ENCODE measurements around the gene SETBP1.

The SETBP1 gene

DNA sequence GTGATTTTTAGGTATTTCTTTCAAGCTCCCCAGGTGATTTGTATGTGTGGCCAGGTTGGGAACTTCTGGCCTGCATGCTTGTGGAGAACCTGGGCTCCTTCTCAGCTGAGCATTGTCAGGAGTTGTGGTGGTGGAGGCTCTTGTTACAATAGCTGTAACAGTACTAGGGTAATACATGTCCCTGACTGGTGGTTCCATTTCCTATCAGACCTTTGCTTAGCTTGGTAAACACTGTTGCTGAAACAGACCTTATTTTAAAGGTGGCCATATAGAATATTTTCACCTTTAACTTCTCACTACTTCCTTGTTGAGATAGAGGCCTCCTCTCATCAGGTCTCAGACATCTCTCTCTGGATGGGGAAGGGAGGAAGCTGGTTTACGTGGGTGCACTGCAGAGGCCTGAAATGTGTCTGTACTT lies 79.2 kb downstream of the SETBP1 start:
- DNase-seq (ENCODE audit: low read depth in 2 of 2), result no peak

DNA sequence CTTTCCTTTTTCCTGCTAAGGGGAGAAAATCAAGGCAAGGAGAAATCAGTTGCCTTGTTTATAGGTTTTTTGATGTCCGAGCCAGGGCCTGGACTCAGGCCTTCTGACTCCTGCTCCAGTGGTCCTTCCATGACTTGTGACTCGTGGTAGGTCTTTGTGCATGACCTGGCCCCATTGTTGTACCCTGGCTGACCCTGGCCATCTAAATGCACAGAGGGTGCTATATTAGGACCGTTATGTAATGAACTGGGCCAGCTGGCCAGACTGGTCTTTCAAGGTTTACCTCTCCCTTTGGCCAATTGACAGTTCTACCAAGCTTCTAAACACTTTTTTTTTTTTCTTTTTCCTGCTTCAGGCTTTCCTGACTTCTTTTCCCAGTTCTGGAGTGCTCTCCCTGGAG lies 81.1 kb downstream of the SETBP1 start:
- no peak for DNase-seq (ENCODE audit: low read depth in 2 of 2)

DNA sequence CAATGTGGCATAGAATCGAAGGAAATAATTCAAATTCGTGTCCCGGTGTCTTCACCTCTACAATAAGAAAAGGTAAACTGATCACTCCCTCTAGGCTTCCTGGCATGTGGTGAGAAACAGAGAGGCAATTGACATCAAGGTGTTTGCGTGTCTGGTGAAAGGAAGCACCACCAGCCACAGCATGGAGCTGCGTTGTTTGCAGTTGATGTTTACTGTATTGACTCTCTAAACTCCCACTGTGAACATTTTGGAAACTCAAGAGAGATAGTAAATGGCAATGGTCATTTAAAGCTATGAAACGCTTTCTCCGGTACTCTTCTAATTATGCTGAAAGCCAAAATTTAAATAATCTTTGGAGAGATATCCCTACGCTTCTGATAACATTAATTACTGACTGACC lies 82.6 kb downstream of the SETBP1 start:
- no peak for DNase-seq (ENCODE audit: low read depth in 2 of 2)

DNA sequence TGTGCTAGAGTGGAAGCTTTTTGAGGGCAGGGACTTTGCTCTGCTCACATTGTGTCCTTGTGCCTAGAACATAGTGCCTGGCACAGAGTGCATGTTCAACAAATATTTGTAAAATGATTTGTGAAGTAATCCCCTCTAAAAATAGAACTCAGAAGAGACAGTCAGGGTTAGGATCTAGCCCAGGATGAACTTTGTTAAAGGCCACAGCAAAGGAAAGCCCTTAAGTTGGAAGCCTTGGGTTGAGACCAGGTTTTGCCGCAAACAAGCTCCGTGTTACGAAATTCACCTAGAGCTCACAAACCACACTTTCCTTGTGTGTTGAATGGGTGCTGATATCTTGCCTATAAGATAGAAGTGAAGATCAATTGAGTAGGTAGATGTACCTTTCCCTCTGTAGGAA lies 84.2 kb downstream of the SETBP1 start:
- DNase-seq (ENCODE audit: low read depth in 2 of 2), result no peak

DNA sequence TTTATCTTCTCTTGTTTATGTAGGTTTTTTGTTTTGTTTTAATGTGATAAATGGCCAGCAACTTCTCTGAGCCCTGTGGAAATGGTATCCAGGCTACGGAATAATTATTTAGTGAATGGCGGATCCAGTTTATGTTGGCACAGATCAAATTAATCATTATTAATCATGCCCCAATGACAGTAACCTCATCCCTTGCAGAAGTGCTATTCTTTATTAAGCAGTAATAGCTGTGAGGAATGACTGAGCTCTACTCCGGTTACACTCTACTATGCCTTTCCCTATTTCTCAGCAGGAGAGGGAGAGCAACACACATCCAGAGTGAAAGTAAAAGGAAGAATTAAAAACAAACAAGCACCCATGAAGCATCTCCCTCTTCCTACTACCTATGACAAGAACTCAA lies 84.8 kb downstream of the SETBP1 start:
- no peak for DNase-seq (ENCODE audit: low read depth in 2 of 2)

DNA sequence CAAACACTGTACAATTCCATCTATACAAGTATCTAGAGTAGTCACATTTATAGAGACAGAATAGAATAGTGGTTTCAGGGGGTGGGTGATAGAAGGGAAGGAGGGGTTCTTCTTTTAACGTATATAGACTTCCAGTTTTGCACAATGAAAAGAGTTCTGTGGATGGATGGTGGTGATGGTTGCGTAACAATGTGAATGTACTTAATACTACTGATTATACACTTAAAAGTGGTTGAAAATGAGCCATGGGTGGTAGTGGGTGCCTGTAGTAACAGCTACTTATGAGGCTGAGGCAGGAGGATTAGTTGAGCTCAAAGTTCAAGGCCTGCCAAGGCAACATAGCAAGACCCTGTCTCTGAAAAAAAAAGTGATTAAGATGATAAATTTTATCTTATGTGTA lies 85.8 kb downstream of the SETBP1 start:
- no peak for DNase-seq (ENCODE audit: low read depth in 2 of 2)

DNA sequence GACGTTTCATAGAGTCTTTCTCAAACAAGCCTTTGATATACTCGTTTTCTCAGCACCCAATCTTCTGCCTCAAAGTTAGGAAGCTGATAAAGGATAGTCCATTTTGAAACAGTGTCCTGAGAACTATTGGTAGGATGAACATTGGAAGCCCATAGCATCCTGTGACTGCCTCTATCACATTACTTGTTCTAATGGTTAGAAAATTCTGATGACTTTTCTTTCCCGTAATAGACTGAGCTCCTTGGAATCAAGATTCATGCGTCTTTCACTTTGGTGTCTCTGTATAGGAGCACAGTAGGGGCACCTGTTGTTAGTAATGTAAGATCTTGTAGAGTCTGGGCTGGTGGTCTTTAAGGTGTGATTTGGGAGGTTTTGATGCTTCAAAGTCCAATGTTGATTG lies 87.1 kb downstream of the SETBP1 start:
- DNase-seq (ENCODE audit: low read depth in 2 of 2), result no peak

DNA sequence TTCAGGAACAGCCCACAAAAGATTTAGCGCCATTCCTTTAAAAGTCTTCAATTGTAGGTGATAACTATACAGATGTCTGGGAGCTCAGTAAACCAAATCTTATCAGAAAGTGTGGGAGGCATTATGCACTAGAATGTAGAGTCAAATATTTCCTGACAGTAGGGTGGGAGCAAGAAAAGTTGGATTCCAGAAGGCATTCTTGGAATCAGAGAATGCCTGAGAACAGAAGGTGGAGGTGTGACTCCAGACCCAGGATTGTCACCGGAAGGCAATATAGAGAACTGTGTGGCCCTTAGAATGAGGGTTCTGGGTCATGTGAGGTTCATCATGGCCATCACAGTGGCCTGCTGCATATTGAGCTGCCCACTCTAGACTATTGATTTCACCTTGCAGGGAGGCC lies 90.0 kb downstream of the SETBP1 start:
- no peak for DNase-seq (ENCODE audit: low read depth in 2 of 2)

DNA sequence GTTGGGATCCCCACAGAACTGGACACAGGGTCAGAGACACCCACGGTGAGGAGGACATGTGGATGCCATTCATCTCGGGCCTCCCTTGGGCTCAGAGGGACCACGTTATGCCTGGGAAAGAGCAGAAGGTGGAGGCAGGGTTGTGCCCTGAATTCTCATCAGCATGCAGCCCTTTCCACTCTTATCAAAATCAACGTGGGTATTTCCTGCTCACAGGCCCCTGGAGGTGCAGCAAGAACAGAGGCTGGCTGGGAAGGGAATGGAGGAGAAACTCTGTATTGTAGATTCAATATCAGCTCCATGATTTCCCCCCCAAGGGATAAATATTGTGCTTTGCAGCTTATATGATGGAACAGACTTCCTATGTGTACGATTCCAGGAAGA lies 90.9 kb downstream of the SETBP1 start:
- DNase-seq (ENCODE audit: low read depth in 2 of 2), result no peak

DNA sequence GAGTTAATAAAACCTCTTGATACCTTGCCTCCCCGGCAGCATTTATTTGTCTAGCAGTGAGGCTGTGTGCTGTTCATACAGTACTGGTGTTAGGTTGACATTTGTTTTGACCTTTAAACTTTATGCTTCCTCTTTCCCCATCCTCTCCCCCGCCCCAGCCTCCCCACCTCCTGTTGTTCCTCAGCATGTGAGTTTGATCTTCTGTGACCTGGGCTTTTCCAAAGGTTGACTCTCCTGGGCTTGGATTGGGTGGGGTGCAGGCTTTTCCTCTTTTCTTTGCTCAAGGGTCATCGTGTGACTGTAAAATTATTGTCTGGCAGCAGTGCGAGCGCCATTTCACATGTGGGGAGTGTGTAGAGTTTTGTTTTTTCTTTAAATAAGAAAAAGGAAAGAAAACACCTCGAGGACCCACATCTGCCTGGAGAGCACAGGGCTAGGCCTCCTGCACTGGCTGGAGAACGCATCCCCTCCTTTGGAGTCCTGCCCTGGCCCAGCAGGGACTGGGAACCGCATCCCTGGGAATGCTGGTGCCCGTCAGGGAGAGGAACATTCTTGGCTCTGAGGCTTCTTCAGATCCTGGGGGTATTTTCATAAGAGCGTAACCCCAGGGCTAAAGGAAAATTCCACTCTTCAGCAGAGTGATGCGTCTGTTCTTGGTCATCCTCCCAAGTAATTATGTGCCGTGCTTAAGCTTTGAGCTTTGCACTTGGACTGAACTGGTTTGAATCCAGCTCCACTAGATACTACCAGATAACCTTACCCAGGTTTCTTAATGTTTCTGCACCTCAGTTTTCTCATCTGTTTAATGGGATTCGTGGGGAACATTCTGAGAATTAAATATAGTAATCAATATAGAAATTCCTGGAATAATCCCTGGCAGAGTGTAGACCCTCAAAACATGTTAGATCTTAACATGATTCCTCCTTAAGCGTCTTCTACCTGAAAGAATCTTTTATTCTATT lies 91.5 kb downstream of the SETBP1 start:
- DNase-seq (ENCODE audit: low read depth in 2 of 2), result no peak

DNA sequence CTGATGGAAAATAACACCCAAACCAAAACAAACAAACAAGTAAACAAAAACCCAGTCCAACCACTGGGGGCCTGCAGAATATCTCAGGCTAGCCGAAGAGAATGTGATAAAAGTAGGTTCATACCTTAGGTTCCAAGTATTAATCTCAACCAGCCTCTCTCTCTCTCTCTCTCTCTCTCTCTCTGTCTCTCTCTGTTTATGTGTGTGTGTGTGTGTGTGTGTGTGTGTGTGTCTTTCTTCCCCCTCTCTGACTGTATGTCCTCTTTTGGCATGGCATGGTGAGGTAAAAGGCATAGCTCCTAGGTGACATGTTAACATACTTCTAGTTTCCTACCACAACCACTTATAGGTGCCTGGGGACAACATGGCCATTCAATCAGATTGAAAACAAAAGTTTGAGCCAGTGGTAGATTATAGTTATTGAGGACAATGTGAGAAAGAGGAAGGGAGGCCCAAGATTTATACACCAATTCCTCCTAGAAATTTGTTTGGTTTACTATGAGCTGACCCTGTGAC lies 93.0 kb downstream of the SETBP1 start:
- no peak for DNase-seq (ENCODE audit: low read depth in 2 of 2)

DNA sequence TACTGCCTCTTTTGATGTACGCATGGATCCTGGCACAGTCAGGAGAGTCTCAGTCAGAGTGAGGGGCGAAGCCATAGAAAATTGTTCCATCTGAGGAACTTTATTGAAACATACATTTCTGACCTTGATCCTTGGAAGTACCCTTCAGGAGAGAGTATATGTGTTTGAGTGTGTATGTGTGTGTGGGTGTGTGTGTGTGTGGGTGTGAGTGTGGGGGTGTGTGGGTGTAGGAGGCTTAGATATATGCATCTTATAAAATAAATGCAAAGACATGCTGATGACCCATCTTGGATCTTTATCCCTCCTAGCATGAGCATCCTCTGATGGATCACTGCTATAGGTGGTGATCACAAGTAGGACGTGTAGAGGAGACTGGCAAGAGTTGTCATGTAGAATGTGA lies 93.5 kb downstream of the SETBP1 start:
- no peak for DNase-seq (ENCODE audit: low read depth in 2 of 2)

DNA sequence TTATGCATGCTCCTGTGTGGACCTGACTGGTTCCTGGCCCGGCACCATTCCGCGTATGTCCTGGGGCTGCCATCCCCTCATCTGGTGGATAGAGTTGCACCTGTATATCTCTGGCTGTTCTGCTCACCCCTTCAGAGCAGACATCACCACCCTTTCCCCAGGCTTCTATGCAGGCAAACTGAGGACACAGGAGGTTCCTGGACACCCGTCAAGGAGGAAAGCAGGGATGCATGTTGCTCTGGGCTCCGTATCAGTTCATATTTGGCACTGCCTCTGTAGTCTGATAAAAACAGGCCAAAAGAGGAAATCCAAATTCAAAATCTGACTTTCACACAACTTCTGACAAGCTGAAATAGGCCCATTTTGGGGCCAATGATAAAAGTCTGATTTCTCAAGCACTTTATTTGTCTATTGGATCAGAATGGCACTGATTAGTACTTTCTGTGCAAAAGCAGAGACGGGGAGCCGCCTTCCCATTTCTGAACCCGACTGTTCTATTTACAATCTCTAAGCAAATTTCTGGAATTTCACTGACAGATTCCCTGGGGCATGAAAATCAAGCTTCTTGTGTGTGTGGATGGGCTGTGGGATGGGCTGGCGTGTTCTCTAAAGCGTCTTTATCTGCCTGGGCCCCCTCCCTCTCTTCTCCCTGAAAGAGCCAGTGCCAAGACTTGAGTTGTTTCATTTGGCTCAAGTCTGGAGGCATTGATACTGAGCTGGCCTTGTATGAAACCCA lies 96.9 kb downstream of the SETBP1 start:
- no peak for DNase-seq (ENCODE audit: low read depth in 2 of 2)

DNA sequence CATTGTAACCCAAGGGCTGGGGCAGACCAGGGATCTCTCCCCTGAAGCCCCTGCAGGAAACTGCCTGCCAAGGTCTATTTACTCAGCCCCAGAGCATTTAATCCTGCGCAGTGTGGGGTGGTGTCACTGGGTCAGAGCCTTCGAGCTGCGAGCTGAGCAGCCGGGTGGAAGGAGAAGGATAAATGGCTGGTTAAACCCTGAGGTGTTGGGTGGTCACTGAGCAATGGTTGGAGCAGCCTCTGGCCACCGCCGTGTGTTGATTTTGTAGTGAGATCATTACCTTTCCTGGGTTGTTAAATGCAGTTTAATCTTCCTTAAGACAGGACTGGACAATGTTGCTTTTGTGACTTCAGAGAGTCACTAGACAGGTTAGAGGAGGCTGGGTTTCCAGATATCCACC lies 98.1 kb downstream of the SETBP1 start:
- no peak for DNase-seq (ENCODE audit: low read depth in 2 of 2)

DNA sequence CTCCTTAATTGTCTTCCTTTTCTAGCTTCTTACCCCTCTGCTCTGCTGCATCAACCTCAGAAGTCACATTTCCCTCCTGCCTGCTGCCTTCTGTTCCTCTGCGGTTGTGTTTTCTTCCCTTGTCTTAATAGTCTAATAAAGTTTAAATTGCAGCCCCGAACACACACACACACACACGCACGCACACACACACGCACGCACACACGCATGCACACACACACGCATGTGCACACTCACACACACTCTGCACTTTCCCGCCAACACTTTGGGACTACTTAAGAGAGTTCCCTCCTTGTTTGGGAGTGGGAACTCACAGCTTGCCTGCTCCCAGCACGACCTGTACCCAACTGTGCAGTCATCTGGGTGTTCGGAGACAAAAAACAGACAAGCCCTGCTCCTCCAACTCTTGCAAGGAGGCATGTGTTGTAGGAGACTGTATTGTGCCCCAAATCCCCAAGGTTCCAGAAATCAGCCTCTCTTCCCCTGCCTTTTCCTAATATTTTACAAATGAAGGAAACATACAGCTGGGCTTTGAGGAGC lies 99.1 kb downstream of the SETBP1 start:
- DNase-seq (ENCODE audit: low read depth in 2 of 2), result no peak

DNA sequence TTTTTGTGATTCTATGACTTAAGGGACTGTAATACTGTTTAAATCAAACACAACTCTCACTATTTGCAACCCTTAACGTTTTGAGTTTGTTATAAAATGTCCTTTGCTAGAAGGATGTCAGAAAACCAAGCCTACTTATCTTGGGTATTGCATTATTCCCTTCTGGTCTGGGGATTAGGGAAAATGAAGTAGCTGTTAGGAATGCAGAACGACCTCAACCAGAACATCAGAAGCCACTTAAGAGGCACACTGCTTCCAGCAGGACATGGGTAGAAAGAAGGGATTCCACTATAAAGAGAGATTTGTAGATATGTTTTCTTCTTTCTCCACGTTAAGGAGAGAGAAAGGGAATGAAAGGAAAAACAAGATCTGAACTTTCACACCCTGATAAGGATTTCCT lies 101.2 kb downstream of the SETBP1 start:
- DNase-seq (ENCODE audit: low read depth in 2 of 2), result no peak

DNA sequence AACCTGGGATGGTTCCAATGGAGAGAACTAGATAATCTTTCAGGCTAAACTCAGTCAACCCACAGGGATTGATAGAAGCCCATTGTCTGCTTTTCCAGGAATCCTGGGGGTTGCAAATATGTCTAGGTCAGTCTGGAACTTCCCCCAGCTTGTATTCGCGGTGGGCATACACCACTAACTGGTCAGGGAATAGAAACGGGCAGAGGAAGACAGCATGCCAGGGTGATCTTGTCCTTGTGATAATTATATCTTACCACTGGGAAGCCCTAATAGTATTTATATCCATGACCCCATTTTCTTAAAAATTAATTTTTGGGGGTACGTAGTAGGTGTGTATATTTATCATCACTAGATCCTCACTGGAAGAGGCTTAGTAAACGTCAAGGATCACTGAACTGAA lies 101.9 kb downstream of the SETBP1 start:
- no peak for DNase-seq (ENCODE audit: low read depth in 2 of 2)

DNA sequence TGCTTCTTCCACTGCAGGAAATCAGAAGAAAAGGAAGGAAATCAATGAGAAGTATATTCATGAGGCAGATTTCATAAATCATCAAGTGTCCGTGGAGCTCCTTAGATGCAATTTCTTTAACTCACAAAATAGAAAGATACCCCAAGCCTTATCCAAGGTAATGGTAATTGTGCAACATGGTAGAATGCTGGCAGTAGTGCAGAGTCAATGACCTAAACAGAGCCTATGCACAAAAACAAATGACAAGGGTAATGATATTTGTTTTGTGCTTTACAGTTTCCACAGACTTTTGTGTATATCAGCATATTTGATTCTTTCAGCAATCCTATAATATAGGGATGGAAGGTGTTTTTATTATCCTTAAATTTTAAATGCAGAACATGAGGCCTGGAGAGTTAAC lies 102.7 kb downstream of the SETBP1 start:
- no peak for DNase-seq (ENCODE audit: low read depth in 2 of 2)

DNA sequence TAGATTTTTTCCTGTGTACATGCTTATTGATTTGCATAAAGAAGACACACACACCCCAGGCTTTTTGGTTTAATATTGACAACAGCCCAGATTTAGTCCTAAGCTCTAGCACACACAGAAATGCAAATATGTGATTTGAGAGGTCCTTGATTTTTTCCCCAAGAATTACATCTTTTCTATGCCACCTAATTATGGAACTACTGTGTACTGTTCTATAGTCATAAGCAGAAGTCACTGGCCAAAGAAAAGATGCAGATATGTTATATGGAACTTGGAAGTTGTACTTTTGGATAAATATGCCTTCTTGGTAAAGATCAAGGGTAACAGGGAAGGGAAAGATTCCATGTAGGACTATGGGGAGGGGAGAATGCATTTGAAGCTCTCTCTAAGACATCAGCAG lies 105.6 kb downstream of the SETBP1 start:
- DNase-seq (ENCODE audit: low read depth in 2 of 2), result no peak

DNA sequence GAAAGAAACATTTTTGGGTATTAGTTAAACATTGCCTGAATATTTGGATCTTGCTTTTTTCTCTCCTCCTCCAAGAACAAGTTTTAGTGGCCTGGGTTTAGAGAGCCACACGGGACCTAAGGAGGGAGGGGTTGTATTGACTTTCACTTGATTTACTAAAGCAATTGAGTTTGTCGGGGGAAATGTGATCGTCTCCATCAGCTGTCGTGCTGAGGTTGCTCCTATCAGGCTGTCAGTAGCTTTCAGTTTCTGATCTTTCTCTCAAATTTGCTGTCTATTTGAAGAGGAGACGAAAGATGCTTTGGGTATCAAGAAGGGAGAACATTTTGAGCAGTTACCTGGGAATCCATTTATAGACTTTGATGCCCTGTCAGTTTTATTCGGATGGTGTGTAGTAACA lies 106.0 kb downstream of the SETBP1 start:
- no peak for DNase-seq (ENCODE audit: low read depth in 2 of 2)

DNA sequence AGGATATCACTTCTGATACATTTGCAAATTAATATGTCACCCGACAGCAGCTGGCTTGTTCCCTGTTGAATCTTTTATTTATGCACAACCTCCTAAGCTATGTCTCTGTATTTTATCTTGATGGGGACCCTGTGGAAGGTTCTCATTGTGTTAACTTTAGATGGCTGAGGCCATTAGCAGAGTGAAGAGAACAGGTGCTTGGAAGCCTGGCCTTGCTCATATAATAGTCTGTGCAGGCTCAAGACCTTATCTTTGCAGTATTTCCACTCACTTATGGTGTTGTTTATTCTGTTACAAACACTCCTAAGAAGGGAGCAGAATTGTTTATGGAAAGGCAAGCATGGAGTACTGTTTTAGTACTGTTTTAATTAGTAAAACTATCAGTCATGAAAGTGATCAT lies 107.6 kb downstream of the SETBP1 start:
- DNase-seq (ENCODE audit: low read depth in 2 of 2), result no peak

DNA sequence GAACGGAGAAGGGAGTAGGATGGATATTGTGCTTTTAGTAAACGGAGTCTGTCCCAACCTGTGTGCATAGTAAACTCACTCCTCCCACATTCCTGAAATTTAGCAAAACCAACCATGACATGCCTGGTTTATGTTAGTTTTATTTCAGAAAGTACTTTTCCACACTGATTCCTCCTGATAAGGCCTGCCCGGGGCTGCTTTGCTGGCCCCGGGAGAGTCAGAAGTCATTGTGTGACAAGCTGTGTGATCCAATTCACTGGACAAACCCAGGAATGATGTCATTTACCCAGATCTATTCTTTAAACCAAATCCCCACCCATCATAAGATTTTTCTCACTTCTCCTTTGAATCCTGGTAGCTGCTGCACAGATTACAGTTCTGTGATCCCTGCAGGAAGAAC lies 109.0 kb downstream of the SETBP1 start:
- DNase-seq (ENCODE audit: low read depth in 2 of 2), result no peak

DNA sequence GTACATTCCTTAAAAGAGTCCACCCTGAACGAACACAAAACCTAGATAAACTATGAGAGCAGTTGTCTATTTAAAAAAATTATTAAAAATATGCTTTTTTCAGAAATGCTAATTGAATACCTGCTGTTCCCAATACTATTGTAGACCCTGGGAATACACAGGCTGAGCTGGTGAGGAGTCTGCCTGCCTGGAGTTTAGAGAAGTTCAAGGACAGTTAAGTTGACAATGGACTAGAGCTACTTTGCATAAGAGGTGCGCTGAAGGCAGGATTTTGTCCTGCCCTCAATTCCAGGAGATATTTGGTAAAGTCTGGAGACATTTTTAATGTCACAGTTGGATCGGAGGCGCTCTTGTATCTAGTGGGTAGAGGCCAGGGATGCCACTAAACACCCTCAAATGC lies 110.2 kb downstream of the SETBP1 start:
- DNase-seq (ENCODE audit: low read depth in 2 of 2), result no peak

Measured in stimulated activated CD4-positive, alpha-beta T cell treated with anti-CD3 and anti-CD28 coated beads, Interleukin-1b, Interleukin-23, amount 100 ng/mL, for 1 hour (primary cell).